ENCODE data around the gene JMJD8. TPM values are rescaled to one million over a fixed set of nuclear protein-coding genes. Genes with fewer than 3 reads are reported as not detected.

Gene JMJD8
- total and polyA plus RNA-seq, 2 donors, result 28.3 to 91.4 TPM

DNA sequence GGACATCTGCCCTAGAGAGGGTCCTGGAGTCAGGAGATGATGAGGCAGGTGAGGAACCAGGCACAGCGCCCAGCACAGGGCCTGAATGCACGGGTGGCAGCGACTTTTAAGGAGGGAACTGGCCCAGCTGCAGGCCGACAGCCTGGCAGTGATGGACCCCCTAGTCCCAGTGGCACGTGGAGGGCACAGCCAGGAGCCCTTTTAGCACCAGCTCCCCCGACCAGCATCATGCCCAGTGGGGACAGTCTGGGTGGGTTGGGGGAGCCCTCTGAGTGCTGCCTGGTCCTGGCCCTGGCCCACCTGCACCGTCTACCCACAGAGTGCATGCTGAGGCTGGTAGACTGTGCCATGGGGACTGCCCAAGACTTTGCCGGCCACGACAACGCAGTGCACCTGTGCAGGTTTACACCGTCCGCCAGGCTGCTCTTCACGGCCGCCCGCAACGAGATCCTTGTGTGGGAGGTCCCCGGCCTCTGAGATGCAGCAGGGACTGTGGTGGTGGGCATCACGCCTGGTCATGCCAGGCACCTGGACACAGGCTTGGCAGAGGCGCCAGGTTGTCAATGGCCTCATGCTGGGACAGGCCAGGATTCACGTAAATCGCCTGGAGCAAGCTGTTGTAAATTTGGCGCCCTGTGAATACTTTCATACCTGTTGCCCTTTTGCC is 16.9 kb downstream of the JMJD8 start:
- Histone ChIP-seq H3K4me3 (ENCODE audit: low read depth, low read length) (no peak overlapping the region), H3K27ac (ENCODE audit: low read depth) (no peak overlapping the region), H3K4me1 (ENCODE audit: insufficient read depth) (no peaks in the 10 kb centered on the region), H3K36me3 (ENCODE audit: insufficient read depth) (no peaks in the 10 kb centered on the region)
- WGBS, result 81% methylated on average over 22 of the region's 22 CpGs
- DNase-seq (ENCODE audit: extremely low spot score), result no peak

DNA sequence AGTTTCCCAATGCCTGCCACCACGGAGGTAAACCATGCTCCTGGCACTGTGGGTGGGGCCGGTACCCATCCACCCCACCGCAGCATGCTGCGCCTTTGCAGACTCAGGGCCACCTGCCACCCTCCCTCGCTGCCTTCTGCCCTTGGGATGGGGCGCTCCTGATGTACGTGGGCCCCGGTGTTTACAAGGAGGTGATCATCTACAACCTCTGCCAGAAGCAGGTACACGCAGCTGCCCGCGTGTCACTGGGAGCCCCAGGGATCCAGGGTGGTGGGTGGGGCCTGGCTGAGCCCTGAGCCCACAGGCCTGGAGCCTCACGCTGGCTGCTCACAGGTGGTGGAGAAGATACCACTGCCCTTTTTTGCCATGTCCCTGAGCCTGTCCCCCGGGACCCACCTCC is 17.6 kb downstream of the JMJD8 start:
- no peak overlapping the region for H3K27ac ChIP-seq (ENCODE audit: low read depth)
- no peak for DNase-seq (ENCODE audit: extremely low spot score)
- no peaks in the 10 kb centered on the region for H3K36me3 ChIP-seq (ENCODE audit: insufficient read depth)
- WGBS, result 87% methylated on average over 13 of the region's 13 CpGs
- H3K4me3 ChIP-seq (ENCODE audit: low read depth, low read length), result no peak overlapping the region
- no peaks in the 10 kb centered on the region for H3K4me1 ChIP-seq (ENCODE audit: insufficient read depth)

DNA sequence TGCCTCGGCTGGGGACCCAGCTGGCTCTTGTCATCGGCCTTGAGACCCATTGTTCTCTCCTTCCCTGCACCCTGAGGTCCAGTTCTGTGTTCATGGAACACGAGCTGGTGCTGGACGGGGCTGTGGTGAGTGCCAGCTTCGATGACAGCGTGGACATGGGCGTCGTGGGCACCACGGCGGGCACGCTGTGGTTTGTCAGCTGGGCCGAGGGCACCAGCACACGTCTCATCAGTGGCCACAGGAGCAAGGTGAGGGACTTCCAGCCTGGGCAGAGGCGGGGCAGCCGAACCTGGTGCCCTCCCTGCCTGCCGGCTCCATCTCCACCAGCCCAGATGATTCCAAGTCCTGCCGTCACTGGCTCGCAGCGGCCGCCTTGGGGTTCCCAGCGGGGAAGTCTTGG is 21.5 kb downstream of the JMJD8 start:
- H3K4me1 ChIP-seq (ENCODE audit: insufficient read depth), result no peaks in the 10 kb centered on the region
- DNase-seq (ENCODE audit: extremely low spot score), result no peak
- WGBS, result 94% methylated on average over 21 of the region's 21 CpGs
- H3K27ac ChIP-seq (ENCODE audit: low read depth), result no peak overlapping the region
- no peak overlapping the region for H3K4me3 ChIP-seq (ENCODE audit: low read depth, low read length)
- no peaks in the 10 kb centered on the region for H3K36me3 ChIP-seq (ENCODE audit: insufficient read depth)

DNA sequence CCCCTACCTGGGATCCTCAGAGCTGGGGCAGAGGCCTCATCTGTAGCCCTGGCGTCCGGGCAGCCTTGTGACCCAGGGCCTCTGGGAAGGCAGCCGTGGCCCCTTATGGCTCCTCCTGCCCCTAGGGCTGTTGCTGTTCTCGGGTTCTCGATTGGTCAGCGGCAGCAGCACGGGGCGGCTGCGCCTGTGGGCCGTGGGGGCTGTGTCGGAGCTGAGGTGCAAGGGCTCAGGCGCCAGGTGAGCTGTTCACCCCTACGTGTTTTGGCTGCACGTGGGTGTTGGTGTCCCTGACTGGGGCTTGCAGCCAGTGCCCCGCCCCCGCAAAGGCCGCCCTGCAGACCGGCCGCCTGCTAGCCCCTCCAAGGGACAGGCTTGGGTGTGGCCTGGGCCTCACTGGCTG is 22.0 kb downstream of the JMJD8 start:
- Histone ChIP-seq H3K4me3 (ENCODE audit: low read depth, low read length) (no peak overlapping the region), H3K36me3 (ENCODE audit: insufficient read depth) (no peaks in the 10 kb centered on the region), H3K4me1 (ENCODE audit: insufficient read depth) (no peaks in the 10 kb centered on the region), H3K27ac (ENCODE audit: low read depth) (no peak overlapping the region)
- DNase-seq (ENCODE audit: extremely low spot score), result no peak
- WGBS, result 90% methylated on average over 19 of the region's 19 CpGs

DNA sequence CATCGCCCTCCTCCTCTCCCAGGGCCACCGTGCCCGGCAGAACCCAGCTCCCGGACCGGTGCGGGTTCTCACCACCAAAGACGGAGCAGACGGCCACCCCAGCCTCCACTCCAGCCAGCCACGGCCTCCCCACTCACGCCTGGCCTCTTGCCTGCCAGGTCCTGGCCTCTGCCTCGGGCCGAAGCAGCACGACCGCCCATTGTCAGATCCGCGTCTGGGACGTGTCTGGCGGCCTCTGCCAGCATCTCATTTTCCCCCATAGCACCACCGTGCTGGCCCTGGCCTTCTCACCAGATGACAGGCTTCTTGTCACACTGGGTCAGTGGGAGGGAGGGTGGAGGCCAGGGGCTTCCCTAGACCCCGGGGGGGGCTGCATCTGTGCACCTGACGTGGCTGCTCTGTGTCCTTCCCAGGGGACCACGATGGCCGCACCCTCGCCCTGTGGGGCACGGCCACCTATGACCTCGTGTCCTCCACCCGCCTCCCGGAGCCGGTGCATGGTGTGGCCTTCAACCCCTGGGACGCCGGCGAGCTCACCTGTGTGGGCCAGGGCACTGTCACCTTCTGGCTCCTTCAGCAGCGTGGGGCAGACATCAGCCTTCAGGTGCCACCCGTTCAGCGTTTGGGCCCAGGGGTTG is 22.8 kb downstream of the JMJD8 start:
- H3K4me1 ChIP-seq (ENCODE audit: insufficient read depth), result no peaks in the 10 kb centered on the region
- WGBS, result 63% methylated on average over 35 of the region's 35 CpGs
- H3K36me3 ChIP-seq (ENCODE audit: insufficient read depth), result no peaks in the 10 kb centered on the region
- H3K27ac ChIP-seq (ENCODE audit: low read depth), result no peak overlapping the region
- DNase-seq (ENCODE audit: extremely low spot score), result no peak
- H3K4me3 ChIP-seq (ENCODE audit: low read depth, low read length), result no peak overlapping the region

DNA sequence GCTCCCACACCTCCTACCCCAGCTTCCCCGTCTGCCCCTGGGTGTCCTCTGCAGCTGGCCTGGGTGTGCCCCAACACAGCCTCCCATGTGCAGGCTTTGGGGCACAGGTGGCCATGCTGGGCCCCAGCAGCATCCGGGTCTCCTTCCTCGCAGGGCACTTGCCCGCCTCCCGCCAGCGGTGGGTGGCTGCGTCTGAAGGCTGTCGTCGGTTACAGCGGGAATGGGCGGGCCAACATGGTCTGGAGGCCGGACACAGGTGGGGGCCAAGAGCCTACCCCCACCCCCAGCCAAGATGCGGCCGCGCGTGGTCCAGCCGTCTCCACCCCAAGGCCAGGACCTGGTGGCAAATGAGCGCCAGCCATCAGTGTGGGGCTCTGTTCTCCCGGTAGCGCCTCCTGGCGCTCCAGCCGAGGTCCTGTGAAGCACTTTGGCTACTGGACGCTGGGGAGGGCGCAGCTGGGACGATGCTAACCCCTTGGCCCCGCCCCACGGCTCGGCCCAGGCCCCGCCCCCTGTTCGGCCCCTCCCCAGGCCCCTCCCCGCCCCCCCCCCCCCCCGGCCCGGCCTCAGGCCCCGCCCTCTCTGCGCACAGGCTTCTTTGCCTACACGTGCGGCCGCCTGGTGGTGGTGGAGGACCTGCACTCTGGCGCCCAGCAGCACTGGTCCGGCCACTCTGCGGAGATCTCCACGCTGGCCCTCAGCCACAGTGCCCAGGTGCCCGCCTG is 23.5 kb downstream of the JMJD8 start:
- DNase-seq (ENCODE audit: extremely low spot score), result no peak
- no peak overlapping the region for H3K27ac ChIP-seq (ENCODE audit: low read depth)
- H3K4me3 ChIP-seq (ENCODE audit: low read depth, low read length), result no peak overlapping the region
- WGBS, result 17% methylated on average over 39 of the region's 43 CpGs
- no peaks in the 10 kb centered on the region for H3K36me3 ChIP-seq (ENCODE audit: insufficient read depth)
- H3K4me1 ChIP-seq (ENCODE audit: insufficient read depth), result no peaks in the 10 kb centered on the region

DNA sequence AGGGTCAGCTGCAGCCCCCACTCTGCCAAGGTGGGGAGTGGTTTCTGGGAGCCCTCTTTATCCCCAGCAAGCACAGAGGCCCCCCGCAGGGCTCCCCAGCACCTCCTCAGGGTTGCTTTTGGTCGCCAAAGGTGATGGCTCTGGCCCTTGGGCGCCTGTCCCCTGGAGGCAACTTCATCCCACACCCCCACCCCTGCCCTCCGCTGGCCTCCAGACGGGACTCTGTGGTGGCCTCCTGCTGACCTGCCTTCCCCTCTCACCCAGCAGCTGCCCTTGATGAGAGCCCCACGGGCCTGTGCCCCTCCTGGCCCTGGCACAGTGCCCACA is 24.0 kb downstream of the JMJD8 start:
- Histone ChIP-seq H3K36me3 (ENCODE audit: insufficient read depth) (no peaks in the 10 kb centered on the region), H3K27ac (ENCODE audit: low read depth) (no peak overlapping the region), H3K4me3 (ENCODE audit: low read depth, low read length) (no peak overlapping the region), H3K4me1 (ENCODE audit: insufficient read depth) (no peaks in the 10 kb centered on the region)
- DNase-seq (ENCODE audit: extremely low spot score), result no peak
- 60% methylated on average over 6 of the region's 6 CpGs for WGBS

DNA sequence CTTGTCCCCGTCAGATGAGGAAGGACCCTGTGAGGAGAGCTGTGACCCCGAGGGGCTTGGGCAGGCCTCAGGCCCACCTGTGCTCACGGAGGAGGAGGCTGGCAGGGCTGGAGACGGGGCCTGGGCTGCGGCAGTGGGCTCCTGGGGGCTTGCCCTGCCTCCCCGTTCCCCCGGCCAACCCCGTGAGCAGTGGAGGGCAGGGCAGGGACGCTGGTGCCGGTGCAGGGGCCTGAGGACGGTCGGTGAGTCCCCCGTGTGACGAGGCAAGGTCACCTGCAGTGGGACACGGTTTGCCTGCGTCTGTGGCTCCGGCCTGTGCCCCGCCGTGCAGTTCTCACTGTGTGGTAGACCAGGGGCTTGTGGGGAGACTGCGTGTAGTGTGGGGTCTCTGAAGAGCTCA is 24.5 kb downstream of the JMJD8 start:
- no peak for DNase-seq (ENCODE audit: extremely low spot score)
- Histone ChIP-seq H3K36me3 (ENCODE audit: insufficient read depth) (no peaks in the 10 kb centered on the region), H3K27ac (ENCODE audit: low read depth) (no peak overlapping the region), H3K4me3 (ENCODE audit: low read depth, low read length) (no peak overlapping the region), H3K4me1 (ENCODE audit: insufficient read depth) (no peaks in the 10 kb centered on the region)
- WGBS, result 90% methylated on average over 20 of the region's 20 CpGs

DNA sequence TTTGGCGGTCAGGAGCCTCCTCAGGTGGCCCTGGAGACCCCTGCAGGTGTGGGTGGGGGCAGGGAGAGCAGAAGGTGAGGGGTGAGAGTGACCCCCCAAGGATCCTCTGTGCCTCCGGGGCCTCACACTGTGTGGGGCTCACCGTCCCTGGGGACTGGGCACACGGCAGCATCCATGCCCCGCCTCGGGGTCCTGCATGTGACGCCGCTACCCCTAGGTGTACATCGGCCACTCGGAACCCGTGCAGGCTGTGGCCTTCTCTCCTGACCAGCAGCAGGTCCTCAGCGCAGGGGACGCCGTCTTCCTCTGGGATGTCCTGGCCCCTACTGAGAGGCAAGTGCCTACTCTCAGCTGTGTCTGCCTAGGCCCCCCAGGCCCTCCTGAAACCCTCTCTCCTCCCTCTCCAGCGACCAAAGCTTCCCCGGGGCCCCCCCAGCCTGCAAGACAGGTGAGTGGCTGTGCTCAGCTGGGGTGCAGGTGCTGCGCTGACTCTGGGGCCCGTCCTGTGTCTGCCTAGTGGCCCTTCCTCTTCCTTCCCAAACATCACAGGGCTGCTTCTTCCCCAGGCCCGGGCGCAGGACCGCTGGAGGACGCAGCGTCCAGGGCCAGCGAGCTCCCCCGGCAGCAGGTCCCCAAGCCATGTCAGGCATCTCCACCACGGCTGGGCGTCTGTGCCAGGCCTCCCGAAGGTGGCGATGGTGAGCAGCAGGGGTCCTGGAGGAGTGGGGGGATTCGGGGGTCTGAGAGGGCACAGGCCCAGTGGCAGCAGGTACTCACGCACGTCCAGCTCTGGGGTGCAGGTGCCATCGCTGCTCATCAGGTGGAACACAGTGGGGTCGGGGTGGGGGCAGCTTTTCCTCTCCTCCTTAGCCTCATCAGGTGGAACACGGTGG is 25.2 kb downstream of the JMJD8 start:
- no peak for DNase-seq (ENCODE audit: extremely low spot score)
- 91% methylated on average over 35 of the region's 35 CpGs for WGBS
- Histone ChIP-seq H3K27ac (ENCODE audit: low read depth) (no peak overlapping the region), H3K36me3 (ENCODE audit: insufficient read depth) (no peaks in the 10 kb centered on the region), H3K4me3 (ENCODE audit: low read depth, low read length) (no peak overlapping the region), H3K4me1 (ENCODE audit: insufficient read depth) (no peaks in the 10 kb centered on the region)

DNA sequence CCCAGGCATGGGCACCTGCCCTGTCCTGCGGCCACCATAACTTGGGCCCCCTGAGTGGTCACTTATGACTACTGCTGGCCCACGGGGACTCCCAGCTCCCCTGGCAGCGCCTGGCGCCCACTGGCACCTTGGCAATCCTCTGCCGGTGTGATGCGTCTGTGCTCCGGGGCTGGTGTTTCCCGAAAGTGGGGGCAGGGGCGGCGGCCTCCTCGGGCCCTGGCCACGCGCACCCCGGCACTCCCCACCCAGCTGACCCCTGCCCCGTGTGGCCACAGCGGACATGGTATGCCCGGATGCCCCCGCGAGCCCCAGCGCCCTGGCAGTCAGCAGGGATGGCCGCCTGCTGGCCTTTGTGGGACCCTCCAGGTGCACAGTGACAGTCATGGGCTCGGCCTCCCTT is 26.6 kb downstream of the JMJD8 start:
- Histone ChIP-seq H3K4me3 (ENCODE audit: low read depth, low read length) (no peak overlapping the region), H3K36me3 (ENCODE audit: insufficient read depth) (no peaks in the 10 kb centered on the region), H3K4me1 (ENCODE audit: insufficient read depth) (no peaks in the 10 kb centered on the region), H3K27ac (ENCODE audit: low read depth) (no peak overlapping the region)
- WGBS, result 94% methylated on average over 22 of the region's 22 CpGs
- DNase-seq (ENCODE audit: extremely low spot score), result no peak

DNA sequence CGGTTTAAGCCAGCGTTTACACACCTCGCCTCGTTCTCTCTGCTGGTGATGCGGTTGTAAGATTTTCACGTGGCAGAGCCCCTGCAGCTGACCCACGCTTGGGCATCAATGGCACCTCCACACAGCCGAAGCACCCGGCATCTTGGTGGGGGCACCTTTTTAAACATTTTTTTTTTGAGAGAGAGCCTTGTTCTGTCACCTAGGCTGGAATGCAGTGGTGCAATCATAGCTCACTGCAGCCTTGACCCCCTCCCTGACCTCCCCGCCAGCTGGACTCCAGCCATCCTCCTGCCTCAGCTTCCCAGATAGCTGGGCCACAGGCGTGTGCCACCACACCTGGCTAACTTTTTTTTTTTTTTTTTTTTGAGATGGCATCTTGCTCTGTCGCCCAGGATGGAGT is 30.1 kb downstream of the JMJD8 start:
- no peaks in the 10 kb centered on the region for H3K36me3 ChIP-seq (ENCODE audit: insufficient read depth)
- WGBS, result 90% methylated on average over 12 of the region's 12 CpGs
- no peaks in the 10 kb centered on the region for H3K4me1 ChIP-seq (ENCODE audit: insufficient read depth)
- DNase-seq (ENCODE audit: extremely low spot score), result no peak
- H3K27ac ChIP-seq (ENCODE audit: low read depth), result no peak overlapping the region
- no peak overlapping the region for H3K4me3 ChIP-seq (ENCODE audit: low read depth, low read length)

DNA sequence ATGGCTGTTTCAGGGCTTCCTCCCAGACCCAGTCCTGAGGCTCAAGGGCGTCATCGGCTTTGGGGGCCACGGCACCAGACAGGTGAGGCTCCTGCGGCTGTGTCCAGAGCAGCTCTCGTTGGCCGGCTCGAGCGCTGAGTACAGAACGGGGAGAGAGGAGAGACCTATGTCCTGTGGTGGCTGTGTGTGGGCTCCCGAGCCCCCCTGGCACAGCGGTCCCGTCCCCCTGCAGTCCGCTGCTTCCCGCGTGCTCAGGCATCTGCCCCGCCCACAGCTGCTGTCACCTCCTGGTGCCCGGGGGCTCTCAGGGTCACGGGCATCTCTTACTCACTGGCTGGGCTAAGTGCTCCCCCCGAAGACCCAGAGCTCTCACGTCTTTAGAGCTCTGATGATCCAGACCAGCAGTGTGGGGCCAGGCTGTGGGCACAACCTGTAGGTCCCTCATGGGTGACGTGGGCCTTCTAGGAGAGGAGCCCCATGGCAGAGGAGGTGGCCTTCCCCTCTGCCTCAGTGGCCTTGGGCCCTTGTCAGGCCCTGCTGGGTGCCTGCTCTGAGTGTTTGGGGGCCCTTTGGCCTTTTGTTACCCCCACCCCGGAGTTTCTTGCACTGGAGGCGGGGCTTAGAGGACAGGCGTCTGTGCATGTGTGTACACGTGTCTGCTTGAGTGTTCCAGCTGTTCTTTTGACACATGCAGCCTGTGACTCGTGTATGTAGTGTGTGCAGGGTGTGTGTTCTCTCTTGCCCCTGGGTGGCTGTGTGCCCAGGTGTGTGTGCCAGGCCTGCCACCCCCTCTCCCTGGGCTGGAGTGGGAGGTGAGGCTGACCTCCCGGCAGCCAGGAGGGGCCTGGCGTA is 31.5 kb downstream of the JMJD8 start:
- WGBS, result 81% methylated on average over 28 of the region's 28 CpGs
- Histone ChIP-seq H3K27ac (ENCODE audit: low read depth) (no peak overlapping the region), H3K36me3 (ENCODE audit: insufficient read depth) (no peaks in the 10 kb centered on the region), H3K4me1 (ENCODE audit: insufficient read depth) (no peaks in the 10 kb centered on the region), H3K4me3 (ENCODE audit: low read depth, low read length) (no peak overlapping the region)
- DNase-seq (ENCODE audit: extremely low spot score), result no peak

DNA sequence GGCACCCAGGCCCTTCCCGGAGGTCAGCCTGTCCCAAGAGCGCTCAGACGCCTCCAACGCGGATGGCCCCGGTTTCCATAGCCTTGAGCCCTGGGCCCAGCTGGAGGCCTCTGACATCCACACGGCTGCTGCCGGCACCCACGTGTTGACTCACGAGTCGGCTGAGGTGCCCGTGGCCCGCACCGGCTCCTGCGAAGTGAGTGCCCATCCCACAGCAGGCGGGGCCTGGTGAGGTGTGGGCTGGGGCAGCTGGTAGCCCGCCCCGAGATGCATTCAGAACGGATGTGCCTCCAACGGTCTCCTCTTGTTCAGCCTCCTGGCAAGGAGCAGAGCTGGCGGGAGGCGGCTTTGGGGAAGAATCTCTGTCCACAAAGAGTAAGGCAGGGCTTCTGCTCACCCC is 32.3 kb downstream of the JMJD8 start:
- no peak for DNase-seq (ENCODE audit: extremely low spot score)
- Histone ChIP-seq H3K36me3 (ENCODE audit: insufficient read depth) (no peaks in the 10 kb centered on the region), H3K27ac (ENCODE audit: low read depth) (no peak overlapping the region), H3K4me3 (ENCODE audit: low read depth, low read length) (no peak overlapping the region), H3K4me1 (ENCODE audit: insufficient read depth) (no peaks in the 10 kb centered on the region)
- WGBS, result 90% methylated on average over 22 of the region's 22 CpGs
